ENCODE results near the gene C11orf68.

- TF ChIP-seq CTCF (IDR thresholded peaks at IDR 0.05 in 8 of 11, conservative IDR thresholded peaks at IDR 0.05 in 3 of 11) (no peak), POLR2AphosphoS5 (IDR thresholded peaks at IDR 0.05) (no peak), POLR2A (IDR thresholded peaks at IDR 0.05) (no peak)
These were observed 42.0 kb upstream of the C11orf68 start for GRCh38 chr11:65960824-65961266.
